Measurements from ENCODE around the gene SENP7.

Gene SENP7

GRCh38 chr3:101303089-101303731 is 209.8 kb downstream of the SENP7 start:
- TF ChIP-seq ARNTL (CRISPR knock-in tag; IDR thresholded peaks at IDR 0.05; ENCODE audit: borderline replicate concordance, low read depth), result no peak
- TF ChIP-seq RARB (CRISPR knock-in tag; IDR thresholded peaks at IDR 0.05), result no peak
- TF ChIP-seq BACH2 (CRISPR knock-in tag; IDR thresholded peaks at IDR 0.05; ENCODE audit: borderline replicate concordance), result no peak
- no peak for TF ChIP-seq ESRRG (CRISPR knock-in tag; IDR thresholded peaks at IDR 0.05)
- no peak for TF ChIP-seq PATZ1 (CRISPR knock-in tag; IDR thresholded peaks at IDR 0.05; ENCODE audit: borderline replicate concordance)
- no peak for TF ChIP-seq ZC3H10 (CRISPR knock-in tag; IDR thresholded peaks at IDR 0.05)
- TF ChIP-seq, protein P1, sequence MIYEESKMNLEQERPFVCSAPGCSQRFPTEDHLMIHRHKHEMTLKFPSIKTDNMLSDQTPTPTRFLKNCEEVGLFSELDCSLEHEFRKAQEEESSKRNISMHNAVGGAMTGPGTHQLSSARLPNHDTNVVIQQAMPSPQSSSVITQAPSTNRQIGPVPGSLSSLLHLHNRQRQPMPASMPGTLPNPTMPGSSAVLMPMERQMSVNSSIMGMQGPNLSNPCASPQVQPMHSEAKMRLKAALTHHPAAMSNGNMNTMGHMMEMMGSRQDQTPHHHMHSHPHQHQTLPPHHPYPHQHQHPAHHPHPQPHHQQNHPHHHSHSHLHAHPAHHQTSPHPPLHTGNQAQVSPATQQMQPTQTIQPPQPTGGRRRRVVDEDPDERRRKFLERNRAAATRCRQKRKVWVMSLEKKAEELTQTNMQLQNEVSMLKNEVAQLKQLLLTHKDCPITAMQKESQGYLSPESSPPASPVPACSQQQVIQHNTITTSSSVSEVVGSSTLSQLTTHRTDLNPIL (CRISPR knock-in tag; IDR thresholded peaks at IDR 0.05; ENCODE audit: low read depth), result no peak
- no peak for TF ChIP-seq SNAI2 (CRISPR knock-in tag; IDR thresholded peaks at IDR 0.05)
- no peak for TF ChIP-seq TSHZ2 (CRISPR knock-in tag; IDR thresholded peaks at IDR 0.05)
- ATAC-seq, result no peak

- ATAC-seq, result no peak
- TF ChIP-seq TCF4 (CRISPR knock-in tag; IDR thresholded peaks at IDR 0.05; ENCODE audit: borderline replicate concordance), result no peak
- no peak for TF ChIP-seq ZFP30 (CRISPR knock-in tag; IDR thresholded peaks at IDR 0.05)
- TF ChIP-seq SNAI2 (CRISPR knock-in tag; IDR thresholded peaks at IDR 0.05), result no peak
- no peak for TF ChIP-seq ARNTL (CRISPR knock-in tag; IDR thresholded peaks at IDR 0.05; ENCODE audit: borderline replicate concordance, low read depth)
- TF ChIP-seq, protein P2, sequence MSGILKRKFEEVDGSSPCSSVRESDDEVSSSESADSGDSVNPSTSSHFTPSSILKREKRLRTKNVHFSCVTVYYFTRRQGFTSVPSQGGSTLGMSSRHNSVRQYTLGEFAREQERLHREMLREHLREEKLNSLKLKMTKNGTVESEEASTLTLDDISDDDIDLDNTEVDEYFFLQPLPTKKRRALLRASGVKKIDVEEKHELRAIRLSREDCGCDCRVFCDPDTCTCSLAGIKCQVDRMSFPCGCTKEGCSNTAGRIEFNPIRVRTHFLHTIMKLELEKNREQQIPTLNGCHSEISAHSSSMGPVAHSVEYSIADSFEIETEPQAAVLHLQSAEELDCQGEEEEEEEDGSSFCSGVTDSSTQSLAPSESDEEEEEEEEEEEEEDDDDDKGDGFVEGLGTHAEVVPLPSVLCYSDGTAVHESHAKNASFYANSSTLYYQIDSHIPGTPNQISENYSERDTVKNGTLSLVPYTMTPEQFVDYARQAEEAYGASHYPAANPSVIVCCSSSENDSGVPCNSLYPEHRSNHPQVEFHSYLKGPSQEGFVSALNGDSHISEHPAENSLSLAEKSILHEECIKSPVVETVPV (CRISPR knock-in tag; IDR thresholded peaks at IDR 0.05), result no peak
- TF ChIP-seq ZFP3 (CRISPR knock-in tag; IDR thresholded peaks at IDR 0.05), result no peak
- TF ChIP-seq ISL1 (CRISPR knock-in tag; IDR thresholded peaks at IDR 0.05), result no peak
- no peak for TF ChIP-seq CSDC2 (CRISPR knock-in tag; IDR thresholded peaks at IDR 0.05)
- TF ChIP-seq BACH2 (CRISPR knock-in tag; IDR thresholded peaks at IDR 0.05; ENCODE audit: borderline replicate concordance), result no peak
- TF ChIP-seq, protein P3, sequence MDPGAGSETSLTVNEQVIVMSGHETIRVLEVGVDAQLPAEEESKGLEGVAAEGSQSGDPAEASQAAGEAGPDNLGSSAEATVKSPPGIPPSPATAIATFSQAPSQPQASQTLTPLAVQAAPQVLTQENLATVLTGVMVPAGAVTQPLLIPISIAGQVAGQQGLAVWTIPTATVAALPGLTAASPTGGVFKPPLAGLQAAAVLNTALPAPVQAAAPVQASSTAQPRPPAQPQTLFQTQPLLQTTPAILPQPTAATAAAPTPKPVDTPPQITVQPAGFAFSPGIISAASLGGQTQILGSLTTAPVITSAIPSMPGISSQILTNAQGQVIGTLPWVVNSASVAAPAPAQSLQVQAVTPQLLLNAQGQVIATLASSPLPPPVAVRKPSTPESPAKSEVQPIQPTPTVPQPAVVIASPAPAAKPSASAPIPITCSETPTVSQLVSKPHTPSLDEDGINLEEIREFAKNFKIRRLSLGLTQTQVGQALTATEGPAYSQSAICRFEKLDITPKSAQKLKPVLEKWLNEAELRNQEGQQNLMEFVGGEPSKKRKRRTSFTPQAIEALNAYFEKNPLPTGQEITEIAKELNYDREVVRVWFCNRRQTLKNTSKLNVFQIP (CRISPR knock-in tag; IDR thresholded peaks at IDR 0.05; ENCODE audit: borderline replicate concordance, low read depth), result no peak
- no peak for TF ChIP-seq OSR1 (CRISPR knock-in tag; IDR thresholded peaks at IDR 0.05)
- TF ChIP-seq TOX (CRISPR knock-in tag; IDR thresholded peaks at IDR 0.05; ENCODE audit: borderline replicate concordance), result no peak
- no peak for TF ChIP-seq TSHZ2 (CRISPR knock-in tag; IDR thresholded peaks at IDR 0.05)
- TF ChIP-seq, protein P1 (CRISPR knock-in tag; IDR thresholded peaks at IDR 0.05; ENCODE audit: low read depth), result no peak
- no peak for TF ChIP-seq ZNF8 (CRISPR knock-in tag; IDR thresholded peaks at IDR 0.05)
- TF ChIP-seq PATZ1 (CRISPR knock-in tag; IDR thresholded peaks at IDR 0.05; ENCODE audit: borderline replicate concordance), result no peak
- TF ChIP-seq GLIS3 (CRISPR knock-in tag; IDR thresholded peaks at IDR 0.05), result no peak
- TF ChIP-seq RARB (CRISPR knock-in tag; IDR thresholded peaks at IDR 0.05), result no peak
Measured at GRCh38 chr3:101300073-101300472, 212.9 kb downstream of the SENP7 start.

Measured in SK-N-SH treated with all-trans-retinoic acid at 6 μM for 48 hours (cell line).